ENCODE results near the gene MARCHF5. TPM values are rescaled to one million over a fixed set of nuclear protein-coding genes. Genes with fewer than 3 reads are reported as not detected.
A peak's percentile ranks its signal among the peaks of the same experiment; 100 is the strongest.

MARCHF5 gene
- total and polyA plus RNA-seq, 12 donors: 10.2 to 40.1 (median 31.9) TPM

- Histone ChIP-seq H3K9me3 (no peaks in the 10 kb centered on the region), H3K27me3 (no peaks in the 10 kb centered on the region), H3K4me1 (peaks cover 0 to 10% (median 8%) of the 10 kb centered on the region in 9 donors), H3K4me3 (no peak overlapping the region), H3K27ac (no peak overlapping the region), H3K36me3 (no peaks in the 10 kb centered on the region)
- no peak for ATAC-seq
- 89 to 93% methylated on average over 2 of the region's 2 CpGs for WGBS, 2 donors
- DNase-seq: no peak
- intact Hi-C loops (cut with DNase I): no loop called here
- no peak for TF ChIP-seq CTCF (IDR thresholded peaks at IDR 0.05)
Observed at GRCh38 chr10:92264249-92264648, 26.7 kb upstream of the MARCHF5 start.

- Histone ChIP-seq H3K27me3 (no peaks in the 10 kb centered on the region), H3K36me3 (no peaks in the 10 kb centered on the region), H3K4me3 (no peak overlapping the region), H3K27ac (no peak overlapping the region), H3K9me3 (no peaks in the 10 kb centered on the region), H3K4me1 (peaks cover 0 to 10% (median 8%) of the 10 kb centered on the region in 9 donors)
- no peak for TF ChIP-seq CTCF (IDR thresholded peaks at IDR 0.05)
- DNase-seq: no peak
- intact Hi-C loops (cut with DNase I): no loop called here
- 90 to 93% methylated on average over 2 of the region's 2 CpGs for WGBS, 2 donors
- ATAC-seq: no peak
Observed at GRCh38 chr10:92265687-92266258, 25.2 kb upstream of the MARCHF5 start.

- peak overlapping the region in 3 of 10 donors; percentile 13 to 38 (median 19) for H3K27ac ChIP-seq
- ATAC-seq: peak in 3 of 8 donors; percentile 21 to 59 (median 33)
- DNase-seq: no peak
- intact Hi-C loops (cut with DNase I): no loop called here
- no peaks in the 10 kb centered on the region for H3K27me3 ChIP-seq
- TF ChIP-seq CTCF (IDR thresholded peaks at IDR 0.05): no peak
- no peaks in the 10 kb centered on the region for H3K36me3 ChIP-seq
- H3K4me1 ChIP-seq: peaks cover 0 to 10% (median 8%) of the 10 kb centered on the region in 9 donors
- H3K9me3 ChIP-seq: no peaks in the 10 kb centered on the region
- H3K4me3 ChIP-seq: no peak overlapping the region
Observed at GRCh38 chr10:92267343-92267742, 23.6 kb upstream of the MARCHF5 start.

- ATAC-seq: no peak
- Histone ChIP-seq H3K4me3 (no peak overlapping the region), H3K36me3 (no peaks in the 10 kb centered on the region), H3K27me3 (no peaks in the 10 kb centered on the region), H3K9me3 (no peaks in the 10 kb centered on the region), H3K27ac (no peak overlapping the region), H3K4me1 (peaks cover 0 to 10% (median 8%) of the 10 kb centered on the region in 9 donors)
- no peak for TF ChIP-seq CTCF (IDR thresholded peaks at IDR 0.05)
- 86 to 90% methylated on average over 2 of the region's 2 CpGs for WGBS, 2 donors
- intact Hi-C loops (cut with DNase I): no loop called here
- DNase-seq: no peak
Observed at GRCh38 chr10:92268748-92269147, 22.2 kb upstream of the MARCHF5 start.

Data from heart right ventricle (tissue), 16 donors.